ENCODE measurements around the gene PHLDA1. TPM values are rescaled to one million over a fixed set of nuclear protein-coding genes. Genes with fewer than 3 reads are reported as not detected.

The PHLDA1 gene
- total RNA-seq = 18.9 TPM

GRCh38 chr12:76031414-76032042 lies at the start of gene PHLDA1:
Gene PHLDA1, minus strand, starts transcription at chr12:76031776.

Other genes starting within 250 kb of the PHLDA1 start
- 248 TPM for gene NAP1L1, start 52.9 kb upstream of the PHLDA1 start, total RNA-seq